ENCODE results near the gene IZUMO4.
"Not testable (repeated sequence)": the region's sequence is repeated elsewhere in the genome, so short reads cannot be mapped to it uniquely, and the experiment has no call there.

The IZUMO4 gene

DNA sequence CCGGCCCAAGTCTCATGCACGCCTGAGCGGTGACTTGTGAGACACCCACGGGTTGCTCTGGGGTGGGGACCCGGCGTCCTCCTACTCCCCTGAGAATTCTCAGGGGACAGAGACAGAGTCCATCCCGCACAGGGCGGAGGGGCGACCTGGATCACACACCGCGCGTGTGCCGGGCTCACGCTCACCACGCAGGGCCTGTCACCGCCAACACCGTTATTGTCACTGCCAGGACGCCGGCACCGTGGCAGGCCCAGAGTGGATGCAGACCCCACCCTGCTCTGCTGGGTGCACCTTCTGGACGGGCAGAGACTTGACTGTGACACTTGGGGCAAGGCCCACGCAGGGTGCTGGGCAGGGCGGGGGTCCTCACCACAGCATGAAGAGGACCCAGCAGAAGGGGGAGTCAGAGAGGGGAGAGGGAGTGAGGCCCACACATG is 16.8 kb upstream of the IZUMO4 start:
- Mint-ChIP-seq H3K27ac (no peak overlapping the region), H3K4me1 (no peaks in the 10 kb centered on the region), H3K36me3 (ENCODE audit: low read depth) (peaks cover 28% of the 10 kb centered on the region), H3K27me3 (ENCODE audit: low read depth) (no peaks in the 10 kb centered on the region), H3K9me3 (no peaks in the 10 kb centered on the region), H3K4me3 (no peak overlapping the region)
- TF ChIP-seq, protein P1, sequence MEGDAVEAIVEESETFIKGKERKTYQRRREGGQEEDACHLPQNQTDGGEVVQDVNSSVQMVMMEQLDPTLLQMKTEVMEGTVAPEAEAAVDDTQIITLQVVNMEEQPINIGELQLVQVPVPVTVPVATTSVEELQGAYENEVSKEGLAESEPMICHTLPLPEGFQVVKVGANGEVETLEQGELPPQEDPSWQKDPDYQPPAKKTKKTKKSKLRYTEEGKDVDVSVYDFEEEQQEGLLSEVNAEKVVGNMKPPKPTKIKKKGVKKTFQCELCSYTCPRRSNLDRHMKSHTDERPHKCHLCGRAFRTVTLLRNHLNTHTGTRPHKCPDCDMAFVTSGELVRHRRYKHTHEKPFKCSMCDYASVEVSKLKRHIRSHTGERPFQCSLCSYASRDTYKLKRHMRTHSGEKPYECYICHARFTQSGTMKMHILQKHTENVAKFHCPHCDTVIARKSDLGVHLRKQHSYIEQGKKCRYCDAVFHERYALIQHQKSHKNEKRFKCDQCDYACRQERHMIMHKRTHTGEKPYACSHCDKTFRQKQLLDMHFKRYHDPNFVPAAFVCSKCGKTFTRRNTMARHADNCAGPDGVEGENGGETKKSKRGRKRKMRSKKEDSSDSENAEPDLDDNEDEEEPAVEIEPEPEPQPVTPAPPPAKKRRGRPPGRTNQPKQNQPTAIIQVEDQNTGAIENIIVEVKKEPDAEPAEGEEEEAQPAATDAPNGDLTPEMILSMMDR (IDR thresholded peaks at IDR 0.05; ENCODE audit: unreplicated experiment in 3 of 3) = no peak

DNA sequence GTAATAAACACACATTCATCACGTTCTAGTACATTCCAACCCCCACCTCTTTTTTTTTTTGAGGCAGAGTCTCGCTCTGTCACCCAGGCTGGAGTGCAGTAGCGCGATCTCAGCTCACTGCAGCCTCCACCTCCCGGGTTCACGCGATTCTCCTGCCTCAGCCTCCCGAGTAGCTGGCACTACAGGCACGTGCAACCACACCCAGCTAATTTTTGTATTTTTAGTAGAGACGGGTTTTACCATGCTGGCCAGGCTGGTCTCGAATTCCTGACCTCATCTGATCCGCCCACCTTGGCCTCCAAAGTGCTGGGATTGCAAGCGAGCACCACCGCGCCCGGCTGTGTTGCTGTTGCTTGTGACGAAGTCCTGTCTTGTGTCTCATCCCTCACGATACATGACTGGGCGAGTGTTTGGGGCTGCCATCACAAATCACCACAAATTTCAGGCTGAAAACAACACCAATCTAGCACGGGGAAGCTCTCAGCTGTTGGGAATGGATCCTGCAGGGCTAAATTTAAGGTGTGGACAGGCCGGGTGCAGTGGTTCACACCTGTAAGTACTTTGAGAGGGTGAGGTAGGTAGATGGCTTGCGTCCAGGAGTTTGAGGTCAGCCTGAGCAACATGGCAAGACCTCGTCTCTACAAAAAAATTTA is 16.3 kb upstream of the IZUMO4 start:
- H3K27ac Mint-ChIP-seq = no peak overlapping the region
- no peaks in the 10 kb centered on the region for H3K4me1 Mint-ChIP-seq
- peaks cover 30% of the 10 kb centered on the region for H3K36me3 Mint-ChIP-seq (ENCODE audit: low read depth)
- no peaks in the 10 kb centered on the region for H3K27me3 Mint-ChIP-seq (ENCODE audit: low read depth)
- TF ChIP-seq, protein P1 (IDR thresholded peaks at IDR 0.05; ENCODE audit: unreplicated experiment in 3 of 3) = no peak
- no peak overlapping the region for H3K4me3 Mint-ChIP-seq
- H3K9me3 Mint-ChIP-seq = no peaks in the 10 kb centered on the region

DNA sequence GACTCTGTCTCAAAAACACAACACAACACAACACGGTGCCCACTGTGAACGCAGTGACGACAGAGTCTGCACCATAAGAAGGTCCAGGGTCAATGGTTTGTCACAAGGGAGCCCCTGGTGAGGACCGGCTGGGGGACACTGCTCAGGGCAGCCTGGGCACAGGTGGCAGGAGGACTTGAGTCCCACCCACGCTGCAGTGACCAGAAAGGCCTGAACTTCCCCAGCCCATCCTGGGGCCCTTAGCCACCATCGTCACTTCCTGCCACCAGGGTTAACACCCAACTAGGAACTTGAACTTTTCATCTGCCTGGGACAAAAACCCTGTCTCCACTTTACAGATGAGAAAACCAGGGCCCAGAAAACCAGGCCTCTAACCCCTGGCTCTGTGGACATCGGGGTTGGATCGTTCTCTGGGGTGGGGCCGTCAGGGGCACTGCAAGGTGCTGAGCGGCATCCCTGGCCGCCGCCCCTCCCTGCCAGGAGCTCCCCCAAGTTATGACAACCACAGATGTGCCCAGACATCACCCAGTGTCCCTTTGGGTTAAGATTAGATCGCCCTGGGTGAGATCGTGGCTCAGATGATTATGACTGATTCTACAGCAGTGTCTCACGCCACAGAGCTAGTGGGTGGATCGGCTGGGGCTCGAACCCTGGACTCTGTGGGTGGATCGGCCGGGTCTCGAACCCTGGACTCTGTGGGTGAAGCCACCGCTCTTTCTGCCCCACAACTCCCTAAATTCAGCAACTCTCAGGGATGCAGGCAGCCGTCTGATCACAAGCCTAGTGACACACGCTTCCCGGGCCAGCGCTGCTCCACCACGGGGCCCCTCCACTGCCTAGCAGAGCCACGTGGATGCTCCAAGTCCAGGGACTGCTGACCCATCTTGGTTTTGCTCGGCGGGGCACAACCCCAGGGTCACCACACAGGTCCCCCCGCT is 14.6 kb upstream of the IZUMO4 start:
- H3K27ac Mint-ChIP-seq = no peak overlapping the region
- peaks cover 20% of the 10 kb centered on the region for H3K36me3 Mint-ChIP-seq (ENCODE audit: low read depth)
- no peaks in the 10 kb centered on the region for H3K27me3 Mint-ChIP-seq (ENCODE audit: low read depth)

DNA sequence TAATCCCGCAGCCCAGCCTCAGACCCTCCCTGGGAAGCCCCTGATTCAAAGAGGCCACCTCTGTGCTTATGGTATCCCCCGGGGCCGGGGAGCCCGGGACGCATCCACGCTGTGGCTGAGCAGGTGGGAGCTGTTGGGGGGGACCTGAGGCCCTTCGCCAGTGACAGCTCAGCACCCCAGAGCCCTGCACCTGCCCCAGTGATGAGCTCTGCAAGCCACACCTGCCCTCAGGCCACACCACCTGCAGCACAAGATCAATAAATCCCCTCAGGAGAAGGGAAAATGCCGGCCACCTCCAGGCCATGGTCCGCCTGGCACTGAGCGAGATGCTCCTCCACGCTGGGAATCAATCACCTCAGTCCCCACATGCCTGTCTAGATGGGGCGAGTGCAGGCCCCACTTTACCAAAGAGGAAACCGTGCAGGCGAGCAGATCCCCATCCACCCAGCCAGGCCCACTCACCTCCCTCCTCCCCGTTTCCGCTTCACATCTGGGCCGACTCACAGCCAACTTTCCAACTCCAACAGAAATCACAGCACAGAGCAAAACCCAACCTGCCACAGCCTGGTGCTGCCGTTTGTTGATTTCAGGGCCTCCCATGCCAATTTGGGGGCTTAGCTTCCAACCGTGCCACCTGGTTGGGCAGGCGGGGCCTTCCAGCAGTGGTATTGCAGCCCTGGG is 13.4 kb upstream of the IZUMO4 start:
- Mint-ChIP-seq H3K27me3 (ENCODE audit: low read depth) (no peaks in the 10 kb centered on the region), H3K4me1 (no peaks in the 10 kb centered on the region), H3K4me3 (no peak overlapping the region), H3K27ac (no peak overlapping the region), H3K9me3 (no peaks in the 10 kb centered on the region), H3K36me3 (ENCODE audit: low read depth) (peaks cover 13% of the 10 kb centered on the region)
- TF ChIP-seq, protein P1 (IDR thresholded peaks at IDR 0.05; ENCODE audit: unreplicated experiment in 3 of 3) = no peak

More for the DNA sequence above, 14.6 kb upstream of the IZUMO4 start:
- Mint-ChIP-seq H3K4me3 (no peak overlapping the region), H3K4me1 (no peaks in the 10 kb centered on the region), H3K9me3 (no peaks in the 10 kb centered on the region)
- TF ChIP-seq, protein P1 (IDR thresholded peaks at IDR 0.05; ENCODE audit: unreplicated experiment in 3 of 3) = no peak

DNA sequence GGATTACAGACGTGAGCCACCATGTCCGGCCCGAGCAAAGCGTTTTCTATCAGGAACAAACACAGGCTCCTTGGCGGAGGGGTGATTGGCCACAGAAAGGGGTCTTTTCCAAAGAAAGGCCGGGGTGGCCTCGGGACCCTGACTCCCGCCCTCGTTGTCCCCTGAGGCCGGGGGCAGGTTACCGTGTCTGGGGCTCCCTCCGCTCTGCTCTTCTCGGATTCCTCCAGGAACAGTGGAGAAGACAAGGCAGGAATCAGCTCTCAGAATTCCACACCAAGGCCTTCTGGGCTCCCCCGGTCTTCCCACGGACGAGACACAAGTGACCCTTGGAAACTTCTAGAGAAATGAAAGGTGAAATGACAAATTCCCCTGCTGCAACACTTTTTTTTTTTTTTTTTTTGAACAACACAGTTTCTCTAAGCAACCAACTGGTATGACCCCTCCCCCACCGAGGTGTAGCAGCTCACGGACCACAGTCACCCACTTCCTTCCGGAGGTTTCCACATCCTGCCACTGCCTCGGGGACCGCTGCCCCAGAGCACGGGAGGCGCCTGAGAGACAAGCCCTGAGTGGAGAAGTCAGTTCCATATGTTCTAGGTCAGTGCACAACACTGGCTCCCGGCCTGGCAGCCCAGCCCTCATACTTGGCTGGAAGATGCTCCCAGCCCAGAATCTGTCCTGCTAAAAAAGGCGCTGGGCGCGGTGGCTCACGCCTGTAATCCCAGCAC is 11.6 kb upstream of the IZUMO4 start:
- Mint-ChIP-seq H3K9me3 (no peaks in the 10 kb centered on the region), H3K27ac (peak overlapping the region in 2 of 3 experiments; percentile 38 to 43), H3K27me3 (ENCODE audit: low read depth) (no peaks in the 10 kb centered on the region), H3K4me3 (no peak overlapping the region), H3K36me3 (ENCODE audit: low read depth) (peaks cover 13% of the 10 kb centered on the region), H3K4me1 (no peaks in the 10 kb centered on the region)
- TF ChIP-seq, protein P1 (IDR thresholded peaks at IDR 0.05; ENCODE audit: unreplicated experiment in 3 of 3) = no peak

DNA sequence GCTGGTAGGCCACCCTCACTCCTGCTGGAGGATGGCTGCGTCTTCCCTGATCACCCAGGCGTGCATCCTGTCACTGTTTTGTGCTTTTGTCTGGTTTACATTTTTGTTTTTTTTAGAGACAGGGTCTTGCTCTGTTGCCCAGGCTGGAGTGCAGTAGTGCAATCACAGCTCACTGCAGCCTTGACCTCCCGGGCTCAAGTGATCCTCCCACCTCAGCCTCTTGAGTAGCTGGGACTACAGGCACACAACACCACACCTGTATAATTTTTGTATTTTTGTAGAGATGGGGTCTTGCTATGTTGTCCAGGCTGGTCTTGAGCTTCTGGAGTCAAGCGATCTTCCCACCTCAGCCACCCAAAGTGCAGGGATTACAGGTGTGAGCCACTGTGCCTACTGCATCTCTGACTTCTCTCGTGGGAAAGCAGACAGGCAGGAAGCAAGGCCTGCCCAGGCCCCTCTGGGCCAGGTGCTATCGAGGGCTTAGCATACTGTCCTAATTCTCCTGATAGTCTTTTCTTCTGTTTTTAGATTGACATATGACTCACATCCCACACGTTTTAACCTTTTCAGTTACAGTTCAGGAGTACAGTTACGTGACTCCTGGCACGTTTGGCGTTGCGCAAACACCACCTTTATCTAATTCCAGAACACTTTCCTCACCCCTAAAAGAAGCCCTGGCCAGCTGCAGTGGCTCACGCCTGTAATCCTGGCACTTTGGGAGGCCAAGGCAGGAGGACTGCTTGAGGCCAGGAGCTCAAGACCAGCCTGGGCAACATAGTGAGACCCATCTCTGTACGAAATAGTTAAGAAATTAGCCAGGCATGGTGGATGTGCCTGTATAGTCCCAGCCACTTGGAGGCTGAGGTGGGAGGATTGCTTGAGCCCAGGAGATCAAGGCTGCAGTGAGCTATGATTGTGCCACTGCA is 9.8 kb upstream of the IZUMO4 start:
- not testable (repeated sequence) for H3K27me3 Mint-ChIP-seq (ENCODE audit: low read depth); H3K36me3 Mint-ChIP-seq (ENCODE audit: low read depth); H3K4me3 Mint-ChIP-seq; H3K9me3 Mint-ChIP-seq; H3K4me1 Mint-ChIP-seq
- H3K27ac Mint-ChIP-seq = peak overlapping the region in 2 of 3 experiments; percentile 45 to 63
